Measurements from ENCODE around the gene PLEKHA5.

The PLEKHA5 gene

DNA sequence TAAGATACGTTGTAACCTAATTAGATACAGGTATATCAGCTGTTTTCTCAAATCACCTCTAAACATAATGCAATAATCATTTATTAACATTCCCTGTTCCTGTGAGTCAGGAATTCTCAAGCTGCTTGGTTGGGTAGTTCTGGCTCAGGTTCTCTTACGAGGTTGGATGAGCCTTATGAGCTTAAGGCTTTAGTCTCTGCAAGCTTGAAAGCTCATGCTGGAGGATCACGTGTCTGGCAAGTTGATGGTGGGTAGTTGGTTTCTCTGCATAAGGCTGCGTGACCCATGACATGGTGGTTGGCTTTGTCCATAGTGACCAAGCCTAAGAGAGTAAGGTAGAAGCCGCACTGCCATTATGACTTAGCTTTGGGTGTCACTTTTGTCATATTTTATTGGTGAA, 62.0 kb downstream of the PLEKHA5 start:
- TF ChIP-seq, protein P1, sequence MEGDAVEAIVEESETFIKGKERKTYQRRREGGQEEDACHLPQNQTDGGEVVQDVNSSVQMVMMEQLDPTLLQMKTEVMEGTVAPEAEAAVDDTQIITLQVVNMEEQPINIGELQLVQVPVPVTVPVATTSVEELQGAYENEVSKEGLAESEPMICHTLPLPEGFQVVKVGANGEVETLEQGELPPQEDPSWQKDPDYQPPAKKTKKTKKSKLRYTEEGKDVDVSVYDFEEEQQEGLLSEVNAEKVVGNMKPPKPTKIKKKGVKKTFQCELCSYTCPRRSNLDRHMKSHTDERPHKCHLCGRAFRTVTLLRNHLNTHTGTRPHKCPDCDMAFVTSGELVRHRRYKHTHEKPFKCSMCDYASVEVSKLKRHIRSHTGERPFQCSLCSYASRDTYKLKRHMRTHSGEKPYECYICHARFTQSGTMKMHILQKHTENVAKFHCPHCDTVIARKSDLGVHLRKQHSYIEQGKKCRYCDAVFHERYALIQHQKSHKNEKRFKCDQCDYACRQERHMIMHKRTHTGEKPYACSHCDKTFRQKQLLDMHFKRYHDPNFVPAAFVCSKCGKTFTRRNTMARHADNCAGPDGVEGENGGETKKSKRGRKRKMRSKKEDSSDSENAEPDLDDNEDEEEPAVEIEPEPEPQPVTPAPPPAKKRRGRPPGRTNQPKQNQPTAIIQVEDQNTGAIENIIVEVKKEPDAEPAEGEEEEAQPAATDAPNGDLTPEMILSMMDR (IDR thresholded peaks at IDR 0.05; ENCODE audit: low read depth, low read length): no peak
- no peak for DNase-seq (ENCODE audit: extremely low read depth, low read depth)

DNA sequence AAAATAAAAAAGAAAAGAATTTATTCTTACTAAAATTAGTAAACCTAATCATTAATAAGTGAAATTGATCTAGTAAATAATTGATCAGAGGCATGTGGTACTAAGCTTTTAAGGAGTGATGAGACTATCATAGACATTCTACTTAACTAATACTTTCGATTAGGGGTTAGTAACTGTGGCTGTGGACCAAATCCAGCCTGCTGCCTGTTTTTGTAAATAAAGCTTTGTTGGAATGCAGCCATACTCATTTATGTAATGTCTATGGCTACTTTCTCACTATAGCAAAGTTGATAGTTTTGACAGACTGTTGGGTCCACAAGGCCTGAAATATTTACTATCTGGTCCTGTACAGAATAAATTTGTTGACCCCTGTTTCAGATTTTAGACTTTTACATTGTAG, 63.2 kb downstream of the PLEKHA5 start:
- DNase-seq (ENCODE audit: extremely low read depth, low read depth): no peak
- TF ChIP-seq, protein P1 (IDR thresholded peaks at IDR 0.05; ENCODE audit: low read depth, low read length): no peak

DNA sequence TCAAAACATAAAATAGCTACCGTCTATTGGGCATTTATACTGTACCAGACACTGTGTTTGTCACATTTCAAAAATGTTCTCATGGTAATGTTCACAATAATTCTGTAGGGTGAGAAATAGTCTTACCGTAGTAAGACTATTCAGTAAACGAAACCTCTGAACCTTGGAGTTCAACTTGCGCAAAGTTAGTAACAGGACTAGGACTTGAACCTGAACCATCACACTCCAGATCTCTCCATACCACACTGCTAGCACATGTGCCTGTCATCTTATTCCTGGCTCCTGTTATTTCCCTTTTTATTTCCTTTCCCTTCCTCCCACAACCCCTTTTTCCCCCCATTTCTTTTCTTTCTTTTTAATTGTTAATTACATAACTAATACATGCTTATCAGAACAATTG, 65.4 kb downstream of the PLEKHA5 start:
- DNase-seq (ENCODE audit: extremely low read depth, low read depth): no peak
- TF ChIP-seq, protein P1 (IDR thresholded peaks at IDR 0.05; ENCODE audit: low read depth, low read length): no peak

DNA sequence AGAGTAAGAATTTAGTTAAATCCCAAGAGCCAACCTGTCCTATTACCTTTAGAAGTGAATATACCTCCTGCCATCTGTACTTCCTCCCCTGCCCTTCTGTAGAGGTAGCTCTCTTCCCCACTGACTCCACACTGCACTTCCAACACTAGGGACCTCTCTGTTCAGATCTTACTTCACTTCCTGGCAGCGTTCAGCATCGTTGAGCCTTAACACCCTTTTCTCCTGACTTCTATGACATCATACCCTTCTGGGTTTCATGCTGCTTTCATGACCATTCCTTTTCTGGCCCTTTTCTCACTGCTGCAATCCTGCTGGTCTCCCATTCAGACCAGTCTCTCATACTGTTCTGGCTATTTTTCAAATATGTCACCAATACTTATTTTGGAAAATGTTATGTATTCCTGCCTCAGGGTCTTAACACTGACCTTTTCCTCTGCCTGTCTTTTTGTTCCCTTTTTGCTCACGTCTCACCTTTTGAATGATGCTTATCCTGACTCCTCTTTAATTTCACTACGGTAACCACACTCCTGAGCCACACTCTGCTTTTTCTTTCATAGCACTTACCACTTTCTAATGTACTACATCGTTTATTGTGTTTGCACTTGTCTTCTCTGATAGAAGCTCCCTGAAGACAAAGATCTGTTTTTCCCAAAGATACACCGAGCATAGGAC, 67.6 kb downstream of the PLEKHA5 start:
- DNase-seq (ENCODE audit: extremely low read depth, low read depth): no peak

DNA sequence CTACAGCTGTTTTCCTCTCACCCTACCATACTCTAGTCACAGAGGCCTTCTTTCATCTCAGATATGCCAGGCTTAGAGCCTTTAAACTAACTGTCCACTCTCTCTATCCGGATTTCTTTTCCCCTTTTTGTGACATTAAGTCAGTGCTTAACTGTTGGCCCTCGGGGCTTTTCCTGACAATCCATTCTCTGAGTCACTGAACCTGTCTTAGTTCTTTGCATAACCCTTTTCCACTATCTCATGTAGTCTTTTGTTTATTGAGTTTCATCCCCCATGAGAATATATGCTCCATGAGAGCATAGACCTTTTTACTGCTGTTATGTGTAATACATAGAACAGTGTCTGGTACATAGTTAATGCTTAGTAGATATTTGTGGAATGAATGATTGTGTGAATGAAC, 68.7 kb downstream of the PLEKHA5 start:
- no peak for DNase-seq (ENCODE audit: extremely low read depth, low read depth)
- TF ChIP-seq, protein P1 (IDR thresholded peaks at IDR 0.05; ENCODE audit: low read depth, low read length): no peak

More for the DNA sequence above, 67.6 kb downstream of the PLEKHA5 start:
- TF ChIP-seq, protein P1 (IDR thresholded peaks at IDR 0.05; ENCODE audit: low read depth, low read length): no peak

DNA sequence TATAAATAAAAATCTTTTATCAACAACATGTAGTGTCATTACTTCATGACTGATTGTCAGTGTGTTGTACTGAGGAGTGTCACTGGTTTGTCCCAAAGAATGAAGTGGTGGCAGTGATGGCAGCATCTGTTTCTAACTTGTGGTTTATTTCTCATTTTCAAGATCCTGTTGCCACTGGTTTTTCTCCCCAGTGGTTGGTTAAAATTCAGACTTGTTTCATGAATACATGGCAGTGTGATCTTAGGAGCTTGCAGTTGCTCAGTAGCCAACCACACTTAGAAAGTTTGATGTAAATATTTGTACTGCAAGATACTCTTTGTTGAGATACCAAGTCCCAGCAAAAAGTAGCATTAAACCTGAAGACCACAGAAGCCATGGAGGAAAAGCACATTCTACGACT, 69.8 kb downstream of the PLEKHA5 start:
- DNase-seq (ENCODE audit: extremely low read depth, low read depth): no peak
- TF ChIP-seq, protein P1 (IDR thresholded peaks at IDR 0.05; ENCODE audit: low read depth, low read length): no peak

DNA sequence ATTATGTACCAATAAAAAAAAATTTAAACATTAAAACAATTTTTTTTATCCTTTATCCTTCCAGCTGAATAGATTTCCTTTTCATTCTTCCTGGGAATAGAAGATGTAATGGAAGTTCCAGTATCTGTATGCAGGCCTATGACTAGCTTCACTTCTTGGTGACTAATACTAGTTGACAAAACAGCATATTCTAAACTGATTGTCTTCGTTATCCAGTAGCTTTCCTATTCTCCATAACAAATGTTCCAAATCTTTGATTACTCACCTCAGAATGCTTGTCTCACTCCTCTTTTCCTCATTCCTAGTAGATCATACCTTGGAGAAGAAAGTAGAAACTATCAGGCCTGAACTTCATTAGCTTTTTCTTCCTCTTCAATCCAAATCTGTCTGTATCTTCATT, 70.7 kb downstream of the PLEKHA5 start:
- DNase-seq (ENCODE audit: extremely low read depth, low read depth): no peak
- TF ChIP-seq, protein P1 (IDR thresholded peaks at IDR 0.05; ENCODE audit: low read depth, low read length): no peak

All from AG09319 (cell line).